MCF 10A (cell line): ENCODE results near the gene CHURC1. TPM values are rescaled to one million over a fixed set of nuclear protein-coding genes. Genes with fewer than 3 reads are reported as not detected.

Experiments used
- BruUV-seq: library from RNA; stranded (reverse); fragments of 400-500 nt; replicated peaks from 2 replicates; lab custom pipeline; 2021; lab: Mats Ljungman, UMichigan
- CTCF ChIA-PET: fragments of 300-600 bp; sonication (Branson Sonifier 250); formaldehyde crosslinking; extraction: SDS; loops from one replicate; lab custom pipeline; 2021; ENCODE audit warnings: antibody characterized with exemption, inconsistent platforms; lab: Yijun Ruan, JAX
- POLR2A ChIA-PET: fragments of 300-600, 350-650 bp; sonication (Branson Sonifier 250); formaldehyde crosslinking; extraction: SDS; loops from one replicate; lab custom pipeline; 2020; ENCODE audit warnings: antibody characterized with exemption, inconsistent platforms; lab: Yijun Ruan, JAX
- DNase-seq: peaks from one replicate; pipeline ENCODE4 v3.0.0-alpha.2; 2018; ENCODE audit not compliant: unreplicated experiment
- H3K27ac Mint-ChIP-seq: one replicate; pipeline ENCODE4 v1.8.0; 2022; ENCODE audit warnings: mild to moderate bottlenecking, low read depth, mixed read lengths; ENCODE audit not compliant: unreplicated experiment
- H3K27me3 Mint-ChIP-seq: one replicate; pipeline ENCODE4 v1.8.0; 2022; ENCODE audit warnings: mixed read lengths; ENCODE audit not compliant: insufficient read depth, unreplicated experiment
- H3K36me3 Mint-ChIP-seq: one replicate; pipeline ENCODE4 v1.8.0; 2022; ENCODE audit warnings: mild to moderate bottlenecking, moderate library complexity, mixed read lengths; ENCODE audit not compliant: insufficient read depth, unreplicated experiment
- H3K4me1 Mint-ChIP-seq: one replicate; pipeline ENCODE4 v1.8.0; 2022; ENCODE audit warnings: mixed read lengths; ENCODE audit not compliant: insufficient read depth, unreplicated experiment
- H3K4me3 Mint-ChIP-seq: one replicate; pipeline ENCODE4 v1.8.0; 2022; ENCODE audit warnings: mild to moderate bottlenecking, moderate library complexity, mixed read lengths; ENCODE audit not compliant: unreplicated experiment
- H3K9me3 Mint-ChIP-seq: one replicate; pipeline ENCODE4 v1.8.0; 2022; ENCODE audit warnings: mixed read lengths; ENCODE audit not compliant: unreplicated experiment
- CTCF ChIP-seq: fragments of 200-600 bp; IDR thresholded peaks from one replicate; pipeline ENCODE4 v1.8.0; 2022; ENCODE audit warnings: antibody characterized with exemption, mild to moderate bottlenecking; ENCODE audit not compliant: unreplicated experiment
- intact Hi-C: fragments of 100-400 bp; cut with micrococcal nuclease; formaldehyde crosslinking; loops from 2 replicates; pipeline ENCODE4 v1.14.1; 2022
- total RNA-seq: library from RNA; stranded (reverse); gene quantifications from 2 replicates; pipeline ENCODE4 v1.2.3, GENCODE V29; 2022

The CHURC1 gene
- total RNA-seq, 1 experiment from 2014 or later, result 72.5 TPM

DNA sequence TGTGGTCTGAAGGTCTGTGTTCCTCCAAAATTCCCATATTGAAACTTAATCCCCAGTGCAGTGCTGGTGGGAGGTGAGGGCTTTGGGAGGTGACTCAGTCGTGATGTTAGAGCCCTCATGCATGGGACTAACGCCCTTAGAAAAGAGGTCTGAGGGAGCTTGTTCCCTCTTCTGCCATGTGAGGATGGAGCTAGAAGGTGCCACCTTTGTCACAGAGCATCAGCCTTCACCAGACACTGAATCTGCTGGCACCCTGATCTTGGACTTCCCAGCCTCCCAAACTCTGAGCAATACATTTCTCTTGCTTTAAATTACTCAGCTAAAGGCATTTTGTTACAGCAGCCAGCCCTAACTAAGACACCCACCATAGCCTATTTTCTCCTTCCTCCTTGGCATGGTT, 43.9 kb downstream of the CHURC1 start:
- H3K36me3 Mint-ChIP-seq, result no peaks in the 10 kb centered on the region
- no peak overlapping the region for H3K27ac Mint-ChIP-seq
- BruUV-seq, result no TSS peak
- H3K4me1 Mint-ChIP-seq, result no peaks in the 10 kb centered on the region
- intact Hi-C loops, result no loop called here
- TF ChIP-seq CTCF, result no peak
- ChIA-PET CTCF (interaction anchor here (0.5 to 1.8 kb wide), 5 partner anchors 13 to 73 kb away, joined by 3 to 7 read pairs (median 3); no protein-coding TSS in a partner anchor), POLR2A (no interaction called here)
- no peaks in the 10 kb centered on the region for H3K9me3 Mint-ChIP-seq
- no peak for DNase-seq
- H3K27me3 Mint-ChIP-seq, result no peaks in the 10 kb centered on the region
- H3K4me3 Mint-ChIP-seq, result no peak overlapping the region

DNA sequence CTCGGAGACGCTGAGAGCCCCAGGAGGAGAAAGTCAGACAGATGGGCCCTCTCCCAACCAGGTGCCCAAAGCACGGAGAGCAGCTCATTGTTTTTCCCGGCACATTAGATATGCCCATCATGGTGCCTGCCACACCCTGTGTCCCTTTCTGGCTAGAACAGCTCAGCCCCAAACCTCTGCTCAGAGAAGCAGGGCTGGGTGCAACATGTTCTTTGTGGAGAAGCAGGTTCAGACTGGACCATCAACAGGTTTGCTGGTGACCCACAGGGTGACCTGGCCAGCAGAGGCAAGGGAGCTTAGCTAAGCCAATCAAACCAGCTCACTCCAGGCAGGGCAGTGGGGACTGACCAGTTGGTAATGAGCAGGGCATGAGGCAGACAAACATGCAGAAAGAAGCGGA, 44.5 kb downstream of the CHURC1 start:
- intact Hi-C loops, result no loop called here
- H3K9me3 Mint-ChIP-seq, result no peaks in the 10 kb centered on the region
- ChIA-PET CTCF (interaction anchor here (0.5 to 1.8 kb wide), 5 partner anchors 10 to 389 kb away, joined by 3 to 7 read pairs (median 3); no protein-coding TSS in a partner anchor), POLR2A (no interaction called here)
- H3K27ac Mint-ChIP-seq, result no peak overlapping the region
- TF ChIP-seq CTCF, result no peak
- H3K36me3 Mint-ChIP-seq, result no peaks in the 10 kb centered on the region
- H3K4me1 Mint-ChIP-seq, result no peaks in the 10 kb centered on the region
- no TSS peak for BruUV-seq
- DNase-seq, result no peak
- H3K4me3 Mint-ChIP-seq, result no peak overlapping the region
- H3K27me3 Mint-ChIP-seq, result no peaks in the 10 kb centered on the region

DNA sequence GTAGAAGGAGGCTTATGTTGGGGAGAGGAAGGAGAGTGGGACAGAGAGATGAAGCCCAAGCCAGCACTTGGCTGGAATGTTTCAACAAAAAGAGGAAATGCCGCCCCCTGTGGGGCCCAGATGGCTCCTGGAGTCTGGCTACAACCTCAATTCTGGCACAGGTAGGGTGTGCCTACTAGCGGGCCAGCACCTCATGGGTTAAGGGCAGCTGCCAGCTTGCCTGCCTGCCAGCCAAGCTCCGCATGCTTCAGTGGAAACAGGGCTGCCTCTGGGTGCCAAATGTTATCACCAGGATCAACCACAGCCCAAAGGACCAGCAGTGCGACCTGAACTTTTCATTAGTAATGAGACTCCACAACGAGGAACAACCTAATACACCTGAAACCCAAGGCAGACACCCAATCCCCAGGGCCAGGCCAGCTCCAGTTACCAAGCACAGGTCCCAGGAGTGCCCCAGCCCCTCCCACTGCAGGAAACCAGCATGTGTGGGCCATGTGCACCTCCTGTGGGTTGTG, 46.6 kb downstream of the CHURC1 start:
- no peak for DNase-seq
- intact Hi-C loops, result no loop called here
- Mint-ChIP-seq H3K4me3 (no peak overlapping the region), H3K27ac (no peak overlapping the region), H3K27me3 (no peaks in the 10 kb centered on the region), H3K4me1 (no peaks in the 10 kb centered on the region), H3K36me3 (no peaks in the 10 kb centered on the region), H3K9me3 (no peaks in the 10 kb centered on the region)
- ChIA-PET CTCF (interaction anchor here (0.7 kb wide), 2 partner anchors 22 to 95 kb away, joined by 3 read pairs; no protein-coding TSS in a partner anchor), POLR2A (interaction anchor here (1.0 kb wide), 1 partner anchor 26 kb away, joined by 3 read pairs; no protein-coding TSS in a partner anchor)
- no peak for TF ChIP-seq CTCF
- no TSS peak for BruUV-seq

DNA sequence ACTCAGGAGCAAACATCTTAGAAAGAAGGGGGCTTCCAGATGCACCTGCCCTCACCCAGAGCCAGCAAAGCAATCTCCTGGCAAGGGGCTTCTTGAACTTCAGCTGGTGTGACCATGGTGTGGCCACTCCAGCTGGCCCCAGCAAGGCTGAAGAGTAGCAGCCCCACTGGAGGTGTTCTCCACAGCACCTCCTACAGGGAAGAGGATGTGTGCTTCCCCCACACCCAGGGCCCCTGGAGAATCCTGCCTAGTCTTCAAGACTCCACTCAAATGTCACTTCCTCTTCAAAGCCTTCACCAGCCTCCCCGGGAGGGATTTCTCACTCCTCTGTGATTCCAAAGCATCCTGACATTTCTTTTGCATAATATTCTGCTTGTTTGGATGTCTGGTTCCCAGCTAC, 49.4 kb downstream of the CHURC1 start:
- TF ChIP-seq CTCF, result no peak
- ChIA-PET CTCF (interaction anchor here (0.6 kb wide), 1 partner anchor 115 kb away, joined by 3 read pairs; no protein-coding TSS in a partner anchor), POLR2A (no interaction called here)
- no peaks in the 10 kb centered on the region for H3K27me3 Mint-ChIP-seq
- no peak overlapping the region for H3K27ac Mint-ChIP-seq
- H3K4me1 Mint-ChIP-seq, result no peaks in the 10 kb centered on the region
- no peaks in the 10 kb centered on the region for H3K36me3 Mint-ChIP-seq
- no peaks in the 10 kb centered on the region for H3K9me3 Mint-ChIP-seq
- DNase-seq, result no peak
- BruUV-seq, result no TSS peak
- intact Hi-C loops, result no loop called here
- H3K4me3 Mint-ChIP-seq, result no peak overlapping the region
